GM06990 (cell line): Measurements from ENCODE around the gene EYA3.

Experiments used
- DNase-seq: peaks from one replicate; pipeline ENCODE4 v3.0.0-alpha.2; 2011; ENCODE audit not compliant: insufficient read length; ENCODE audit errors: extremely low read depth
- H3K27me3 ChIP-seq: replicated peaks from 2 replicates; pipeline ENCODE4 v1.6.0; 2011; ENCODE audit warnings: low read length; ENCODE audit not compliant: control insufficient read depth, insufficient read depth
- H3K36me3 ChIP-seq: 2 replicates; pipeline ENCODE4 v1.5.1; 2011; ENCODE audit warnings: low read length; ENCODE audit not compliant: control insufficient read depth, insufficient read depth
- H3K4me3 ChIP-seq: replicated peaks from 2 replicates; pipeline ENCODE4 v1.5.1; 2011; ENCODE audit warnings: low read depth, mild to moderate bottlenecking, control low read depth, low read length
- TF ChIP-seq, protein P1 (sequence below): IDR thresholded peaks from 2 replicates; pipeline ENCODE4 v1.5.1; 2011; ENCODE audit warnings: low read length, control low read depth, mild to moderate bottlenecking, inconsistent platforms; ENCODE audit not compliant: insufficient read depth, poor library complexity, severe bottlenecking

The EYA3 gene

DNA sequence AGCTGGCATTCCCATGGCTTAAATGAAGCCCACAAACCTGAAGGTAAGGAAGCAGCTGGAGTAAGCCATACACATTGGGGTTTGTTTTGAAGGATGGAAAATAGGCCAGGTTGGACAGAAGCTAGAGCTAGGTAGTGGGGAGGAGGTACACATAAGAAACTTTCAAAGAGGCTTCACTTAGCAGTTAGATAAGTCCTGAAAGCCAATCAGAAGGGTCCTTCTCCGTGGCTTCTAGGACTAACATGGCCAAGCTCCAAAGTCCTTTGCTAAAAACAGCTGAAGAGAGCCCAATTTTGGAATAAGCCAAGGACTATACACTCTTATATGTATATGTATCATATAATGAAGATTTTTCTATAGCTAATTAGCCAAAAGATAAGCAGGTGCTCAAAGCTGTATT, 1.8 kb downstream of the EYA3 start:
- Histone ChIP-seq H3K36me3 (no peaks in the 10 kb centered on the region), H3K27me3 (no peaks in the 10 kb centered on the region), H3K4me3 (peak overlapping the region; percentile 99)
- TF ChIP-seq, protein P1, sequence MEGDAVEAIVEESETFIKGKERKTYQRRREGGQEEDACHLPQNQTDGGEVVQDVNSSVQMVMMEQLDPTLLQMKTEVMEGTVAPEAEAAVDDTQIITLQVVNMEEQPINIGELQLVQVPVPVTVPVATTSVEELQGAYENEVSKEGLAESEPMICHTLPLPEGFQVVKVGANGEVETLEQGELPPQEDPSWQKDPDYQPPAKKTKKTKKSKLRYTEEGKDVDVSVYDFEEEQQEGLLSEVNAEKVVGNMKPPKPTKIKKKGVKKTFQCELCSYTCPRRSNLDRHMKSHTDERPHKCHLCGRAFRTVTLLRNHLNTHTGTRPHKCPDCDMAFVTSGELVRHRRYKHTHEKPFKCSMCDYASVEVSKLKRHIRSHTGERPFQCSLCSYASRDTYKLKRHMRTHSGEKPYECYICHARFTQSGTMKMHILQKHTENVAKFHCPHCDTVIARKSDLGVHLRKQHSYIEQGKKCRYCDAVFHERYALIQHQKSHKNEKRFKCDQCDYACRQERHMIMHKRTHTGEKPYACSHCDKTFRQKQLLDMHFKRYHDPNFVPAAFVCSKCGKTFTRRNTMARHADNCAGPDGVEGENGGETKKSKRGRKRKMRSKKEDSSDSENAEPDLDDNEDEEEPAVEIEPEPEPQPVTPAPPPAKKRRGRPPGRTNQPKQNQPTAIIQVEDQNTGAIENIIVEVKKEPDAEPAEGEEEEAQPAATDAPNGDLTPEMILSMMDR = no peak
- no peak for DNase-seq

DNA sequence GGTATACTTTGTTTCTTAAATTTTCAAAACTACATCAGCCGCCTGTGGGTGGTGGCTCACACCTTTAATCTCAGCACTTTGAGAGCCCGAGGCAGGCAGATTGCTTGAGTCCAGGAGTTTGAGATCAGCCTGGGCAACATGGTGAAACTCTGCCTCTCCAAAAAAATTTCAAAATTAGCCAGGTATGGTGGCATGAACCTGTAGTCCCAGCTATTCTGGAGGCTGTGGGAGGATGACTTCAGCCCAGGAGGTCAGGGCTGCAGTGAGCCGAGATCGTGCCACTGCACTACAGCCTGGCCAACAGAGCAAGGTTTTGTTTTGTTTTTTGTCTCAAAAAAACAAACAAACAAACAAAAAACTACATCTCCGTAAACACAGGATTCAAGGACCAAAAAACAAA, 3.3 kb downstream of the EYA3 start:
- peak overlapping the region; percentile 99 for H3K4me3 ChIP-seq
- no peaks in the 10 kb centered on the region; the same call in 1 of the 2 replicates for H3K36me3 ChIP-seq
- TF ChIP-seq, protein P1 = no peak
- H3K27me3 ChIP-seq = no peaks in the 10 kb centered on the region
- DNase-seq = no peak

DNA sequence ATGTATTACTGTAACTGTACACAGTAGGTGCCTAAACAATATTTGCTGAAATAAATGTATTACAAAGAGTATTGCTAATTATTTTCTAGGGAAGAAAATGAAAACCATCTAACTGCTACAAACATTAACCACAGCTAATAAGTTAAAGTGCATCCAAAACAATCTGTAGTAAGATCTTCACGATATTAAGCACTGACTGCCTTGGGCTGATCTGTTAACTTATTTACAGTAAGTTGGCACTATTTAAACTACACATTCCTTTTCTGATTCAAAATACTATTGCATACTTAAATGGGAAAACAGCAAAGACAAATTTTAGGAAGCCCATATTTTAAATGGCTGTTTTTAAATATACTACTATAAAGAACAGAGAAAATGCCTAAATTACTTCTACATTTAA, 4.5 kb downstream of the EYA3 start:
- Histone ChIP-seq H3K4me3 (peak overlapping the region; percentile 27), H3K27me3 (no peaks in the 10 kb centered on the region), H3K36me3 (no peaks in the 10 kb centered on the region; the same call in 1 of the 2 replicates)
- no peak for DNase-seq
- TF ChIP-seq, protein P1 = no peak

DNA sequence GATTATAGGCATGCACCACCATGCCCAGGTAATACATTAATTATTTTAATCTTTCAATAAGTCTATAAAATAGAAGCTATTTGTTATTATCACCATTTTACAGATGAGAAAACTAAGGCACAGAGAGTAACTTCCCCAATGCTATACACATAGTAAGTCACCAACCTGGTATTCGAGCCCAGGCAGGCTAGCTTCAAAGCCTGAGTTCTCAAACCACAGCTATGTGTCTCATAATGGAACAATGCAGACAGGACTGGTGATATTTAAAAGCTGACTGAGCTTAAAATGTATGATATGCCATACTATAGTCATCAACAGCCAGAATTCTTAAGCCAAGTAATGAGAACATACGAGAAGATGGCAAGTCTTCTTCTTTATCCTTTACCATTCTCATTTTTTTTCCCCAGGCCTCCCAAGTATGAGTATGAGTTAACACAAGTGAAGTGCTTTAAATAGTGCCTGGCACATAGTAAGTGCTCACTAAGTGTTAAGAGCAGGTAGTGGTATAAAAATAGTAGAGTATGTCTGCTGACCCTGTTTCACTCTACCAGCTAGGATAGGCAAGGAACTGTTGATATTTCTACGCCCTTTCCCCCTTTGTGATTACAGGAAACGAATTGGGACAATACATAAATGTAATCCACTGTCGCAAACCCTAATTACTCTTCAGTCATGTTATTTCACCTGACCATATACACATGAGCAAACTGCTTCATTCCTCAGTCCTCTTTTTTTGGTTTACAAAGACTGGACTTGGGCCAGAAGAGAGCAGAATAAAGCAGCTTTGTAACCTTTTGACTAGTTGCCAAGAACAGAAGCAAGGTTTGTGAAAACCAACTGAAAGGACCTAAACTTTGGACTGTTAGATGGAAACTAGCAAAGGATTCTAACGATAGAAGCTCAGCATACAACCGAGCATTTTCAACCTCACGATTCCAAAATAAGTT, 9.5 kb downstream of the EYA3 start:
- no peak for DNase-seq
- TF ChIP-seq, protein P1 = no peak
- no peaks in the 10 kb centered on the region for H3K27me3 ChIP-seq
- no peak overlapping the region for H3K4me3 ChIP-seq
- H3K36me3 ChIP-seq = no peaks in the 10 kb centered on the region; the same call in 1 of the 2 replicates

DNA sequence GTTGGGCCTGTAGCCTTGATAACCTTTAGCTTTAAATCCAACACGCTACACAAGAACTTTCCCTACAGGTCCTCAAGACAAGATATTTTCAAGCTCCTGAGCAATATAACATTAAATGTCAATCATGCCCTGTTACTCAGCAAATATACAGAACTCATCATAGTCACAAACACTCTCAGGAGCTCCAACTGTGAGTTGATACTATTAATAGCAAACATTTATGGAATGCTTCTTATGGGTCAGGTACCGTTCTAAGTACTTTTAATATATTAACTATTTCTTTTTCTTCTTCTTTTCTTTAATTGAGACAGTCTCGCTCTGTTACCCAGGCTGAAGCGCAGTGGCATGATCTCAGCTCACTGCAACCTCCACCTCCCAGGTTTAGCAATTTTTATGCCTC, 10.1 kb downstream of the EYA3 start:
- Histone ChIP-seq H3K27me3 (no peaks in the 10 kb centered on the region), H3K4me3 (no peak overlapping the region), H3K36me3 (no peaks in the 10 kb centered on the region; the same call in 1 of the 2 replicates)
- DNase-seq = no peak
- TF ChIP-seq, protein P1 = no peak
